MM.1S (cell line): ENCODE results near the gene CRYZL1.

Experiments used
- CTCF ChIP-seq: fragments of 300-600 bp; sonication (generic); IDR thresholded peaks from 2 replicates; pipeline ENCODE4 v1.5.1; 2016; ENCODE audit warnings: antibody characterized with exemption, low read length, mixed read lengths
- EZH2 ChIP-seq: fragments of 300-600 bp; sonication (generic); optimal IDR thresholded peaks from 2 replicates; pipeline ENCODE3; 2017; ENCODE audit warnings: low read depth, mild to moderate bottlenecking, antibody characterized with exemption, low read length, mixed read lengths
- EZH2phosphoT487 ChIP-seq: fragments of 300-600 bp; sonication (generic); IDR thresholded peaks from 2 replicates; pipeline ENCODE4 v1.6.1; 2018; ENCODE audit warnings: antibody characterized with exemption, low read length

DNA sequence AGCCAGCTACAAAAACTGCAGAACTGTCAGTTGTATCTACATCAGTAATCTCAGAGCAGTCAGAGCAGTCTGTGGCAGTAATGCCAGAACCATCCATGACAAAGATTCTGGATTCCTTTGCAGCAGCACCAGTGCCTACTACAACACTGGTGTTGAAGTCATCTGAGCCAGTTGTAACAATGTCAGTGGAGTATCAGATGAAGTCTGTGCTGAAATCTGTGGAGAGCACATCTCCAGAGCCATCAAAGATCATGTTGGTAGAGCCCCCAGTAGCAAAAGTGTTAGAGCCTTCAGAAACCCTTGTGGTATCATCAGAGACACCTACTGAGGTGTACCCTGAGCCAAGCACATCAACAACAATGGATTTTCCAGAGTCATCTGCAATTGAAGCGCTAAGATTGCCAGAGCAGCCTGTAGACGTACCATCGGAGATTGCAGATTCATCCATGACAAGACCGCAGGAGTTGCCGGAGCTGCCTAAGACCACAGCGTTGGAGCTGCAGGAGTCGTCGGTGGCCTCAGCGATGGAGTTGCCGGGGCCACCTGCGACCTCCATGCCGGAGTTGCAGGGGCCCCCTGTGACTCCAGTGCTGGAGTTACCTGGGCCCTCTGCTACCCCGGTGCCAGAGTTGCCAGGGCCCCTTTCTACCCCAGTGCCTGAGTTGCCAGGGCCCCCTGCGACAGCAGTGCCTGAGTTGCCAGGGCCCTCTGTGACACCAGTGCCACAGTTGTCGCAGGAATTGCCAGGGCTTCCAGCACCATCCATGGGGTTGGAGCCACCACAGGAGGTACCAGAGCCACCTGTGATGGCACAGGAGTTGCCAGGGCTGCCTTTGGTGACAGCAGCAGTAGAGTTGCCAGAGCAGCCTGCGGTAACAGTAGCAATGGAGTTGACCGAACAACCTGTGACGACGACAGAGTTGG, 91.4 kb downstream of the CRYZL1 start:
- TF ChIP-seq CTCF (no peak), EZH2 (no peak), EZH2phosphoT487 (no peak)
